HCT116 (cell line): ENCODE results near the gene THSD7A.

Experiments used
- EGR1 ChIP-seq: IDR thresholded peaks from 2 replicates; pipeline ENCODE4 v1.6.1; 2012; ENCODE audit warnings: low read depth
- TF ChIP-seq, protein P1 (sequence below), 3 experiments: fragments of 200-600 bp in 1 of 3; sonication (generic) in 1 of 3; IDR thresholded peaks in 2 of 3; conservative IDR thresholded peaks in 1 of 3; 2 replicates each; pipeline ENCODE4 v1.5.1; 2012 to 2017; ENCODE audit warnings: low read depth in 2 of 3, low read length in 2 of 3, antibody characterized with exemption in 1 of 3, borderline replicate concordance in 1 of 3, control low read depth in 1 of 3, mild to moderate bottlenecking in 1 of 3, mixed read lengths in 1 of 3, mixed run types in 1 of 3, moderate library complexity in 1 of 3; ENCODE audit not compliant: insufficient read depth in 1 of 3

DNA sequence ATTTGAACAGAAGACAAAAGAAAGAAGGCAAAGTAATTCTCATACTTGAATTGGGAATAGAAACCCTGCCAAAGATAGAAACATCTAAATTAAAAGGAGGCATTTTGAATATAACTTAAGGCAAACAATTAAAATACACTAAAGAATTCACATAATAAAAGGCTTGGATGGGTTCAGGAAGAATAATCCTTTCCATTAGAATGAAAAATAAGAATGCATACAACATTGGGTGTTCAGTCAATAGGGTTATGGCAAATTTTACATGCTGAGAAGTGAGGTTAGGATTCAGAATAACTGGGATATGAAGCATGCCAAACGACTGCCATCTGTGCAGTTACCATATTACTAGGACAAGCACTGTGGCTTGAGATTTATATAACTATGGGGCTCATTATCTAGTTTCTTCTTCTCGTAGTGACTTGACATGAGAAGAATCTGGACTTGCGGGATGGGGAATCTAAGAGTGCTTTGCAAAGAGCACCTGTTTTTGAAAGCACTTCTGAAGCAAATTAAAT is 326.5 kb downstream of the THSD7A start:
- TF ChIP-seq, protein P1, sequence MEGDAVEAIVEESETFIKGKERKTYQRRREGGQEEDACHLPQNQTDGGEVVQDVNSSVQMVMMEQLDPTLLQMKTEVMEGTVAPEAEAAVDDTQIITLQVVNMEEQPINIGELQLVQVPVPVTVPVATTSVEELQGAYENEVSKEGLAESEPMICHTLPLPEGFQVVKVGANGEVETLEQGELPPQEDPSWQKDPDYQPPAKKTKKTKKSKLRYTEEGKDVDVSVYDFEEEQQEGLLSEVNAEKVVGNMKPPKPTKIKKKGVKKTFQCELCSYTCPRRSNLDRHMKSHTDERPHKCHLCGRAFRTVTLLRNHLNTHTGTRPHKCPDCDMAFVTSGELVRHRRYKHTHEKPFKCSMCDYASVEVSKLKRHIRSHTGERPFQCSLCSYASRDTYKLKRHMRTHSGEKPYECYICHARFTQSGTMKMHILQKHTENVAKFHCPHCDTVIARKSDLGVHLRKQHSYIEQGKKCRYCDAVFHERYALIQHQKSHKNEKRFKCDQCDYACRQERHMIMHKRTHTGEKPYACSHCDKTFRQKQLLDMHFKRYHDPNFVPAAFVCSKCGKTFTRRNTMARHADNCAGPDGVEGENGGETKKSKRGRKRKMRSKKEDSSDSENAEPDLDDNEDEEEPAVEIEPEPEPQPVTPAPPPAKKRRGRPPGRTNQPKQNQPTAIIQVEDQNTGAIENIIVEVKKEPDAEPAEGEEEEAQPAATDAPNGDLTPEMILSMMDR (IDR thresholded peaks at IDR 0.05 in 2 of 3, conservative IDR thresholded peaks at IDR 0.05 in 1 of 3; ENCODE audit: borderline replicate concordance in 1 of 3, insufficient read depth in 1 of 3, low read depth in 2 of 3, low read length in 2 of 3): no peak
- TF ChIP-seq EGR1: no peak
